ENCODE measurements around the gene VPS13D. TPM values are rescaled to one million over a fixed set of nuclear protein-coding genes. Genes with fewer than 3 reads are reported as not detected.

Gene VPS13D
- total and polyA plus RNA-seq, 4 donors = 10.2 to 68.3 (median 12.6) TPM

DNA sequence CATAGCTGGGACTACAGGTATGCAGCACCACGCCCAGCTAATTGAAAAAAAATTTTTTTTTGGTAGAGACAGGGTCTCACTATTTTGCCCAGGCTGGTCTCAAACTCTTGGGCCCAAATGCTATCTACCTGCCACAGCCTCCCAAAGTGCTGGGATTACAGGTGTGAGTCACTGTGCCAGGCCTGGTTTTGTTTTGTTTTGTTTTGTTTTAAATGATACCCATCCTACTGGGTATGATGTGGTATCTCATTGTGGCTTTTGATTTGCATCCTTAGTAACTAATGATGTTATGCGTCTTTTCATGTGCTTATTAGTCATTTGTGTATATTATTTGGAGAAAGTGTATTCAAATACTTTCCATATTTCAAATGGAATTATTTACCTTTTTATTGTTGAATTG is 142.3 kb downstream of the VPS13D start (continued):
- TF ChIP-seq TAF1 (conservative IDR thresholded peaks at IDR 0.05) (no peak), YY1 (IDR thresholded peaks at IDR 0.05) (no peak)

DNA sequence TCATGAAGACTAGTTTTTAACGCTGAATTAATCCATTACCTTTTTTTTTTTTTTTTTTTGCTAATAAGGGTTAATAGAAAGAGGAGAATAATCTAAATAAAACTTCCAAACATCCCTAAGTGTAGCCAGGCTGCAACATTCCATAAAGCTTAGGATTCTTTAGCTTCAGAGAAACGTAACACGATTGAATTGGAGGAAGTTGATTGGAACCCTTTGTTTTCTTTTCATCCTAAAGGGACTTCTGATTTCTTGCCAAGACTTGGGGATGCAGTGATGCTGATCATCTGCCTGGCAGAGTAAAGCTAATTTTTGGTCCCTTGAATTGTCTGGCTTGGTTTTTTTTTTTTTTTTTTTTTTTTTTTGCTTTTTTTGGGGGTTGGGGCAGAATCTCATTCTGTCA is 142.9 kb downstream of the VPS13D start:
- Histone ChIP-seq H3K4me1 (ENCODE audit: control insufficient read depth in 4 of 4, insufficient read depth in 4 of 4, low read length in 3 of 4) (peaks cover 0 to 8% (median 2%) of the 10 kb centered on the region in 4 donors), H3K4me3 (ENCODE audit: low read depth in 1 of 3, low read length in 3 of 3) (no peak overlapping the region), H3K9ac (ENCODE audit: low read depth in 1 of 2, low read length in 2 of 2) (no peak overlapping the region), H3K27me3 (ENCODE audit: control insufficient read depth in 4 of 4, insufficient read depth in 4 of 4, low read length in 3 of 4) (no peaks in the 10 kb centered on the region), H3K9me3 (ENCODE audit: control insufficient read depth in 4 of 4, low read length in 3 of 4) (no peaks in the 10 kb centered on the region), H3K36me3 (ENCODE audit: control insufficient read depth in 4 of 4, insufficient read depth in 3 of 4, low read depth in 1 of 4, low read length in 3 of 4) (peaks cover 4 to 14% (median 9%) of the 10 kb centered on the region in 4 donors), H3K27ac (ENCODE audit: low read depth in 1 of 2, low read length in 2 of 2) (no peak overlapping the region)
- no peak for TF ChIP-seq HNF4G (IDR thresholded peaks at IDR 0.05)
- TF ChIP-seq TAF1 (conservative IDR thresholded peaks at IDR 0.05) = no peak
- no peak for TF ChIP-seq GABPA (IDR thresholded peaks at IDR 0.05 in 1 of 2, conservative IDR thresholded peaks at IDR 0.05 in 1 of 2)
- TF ChIP-seq, protein P1, sequence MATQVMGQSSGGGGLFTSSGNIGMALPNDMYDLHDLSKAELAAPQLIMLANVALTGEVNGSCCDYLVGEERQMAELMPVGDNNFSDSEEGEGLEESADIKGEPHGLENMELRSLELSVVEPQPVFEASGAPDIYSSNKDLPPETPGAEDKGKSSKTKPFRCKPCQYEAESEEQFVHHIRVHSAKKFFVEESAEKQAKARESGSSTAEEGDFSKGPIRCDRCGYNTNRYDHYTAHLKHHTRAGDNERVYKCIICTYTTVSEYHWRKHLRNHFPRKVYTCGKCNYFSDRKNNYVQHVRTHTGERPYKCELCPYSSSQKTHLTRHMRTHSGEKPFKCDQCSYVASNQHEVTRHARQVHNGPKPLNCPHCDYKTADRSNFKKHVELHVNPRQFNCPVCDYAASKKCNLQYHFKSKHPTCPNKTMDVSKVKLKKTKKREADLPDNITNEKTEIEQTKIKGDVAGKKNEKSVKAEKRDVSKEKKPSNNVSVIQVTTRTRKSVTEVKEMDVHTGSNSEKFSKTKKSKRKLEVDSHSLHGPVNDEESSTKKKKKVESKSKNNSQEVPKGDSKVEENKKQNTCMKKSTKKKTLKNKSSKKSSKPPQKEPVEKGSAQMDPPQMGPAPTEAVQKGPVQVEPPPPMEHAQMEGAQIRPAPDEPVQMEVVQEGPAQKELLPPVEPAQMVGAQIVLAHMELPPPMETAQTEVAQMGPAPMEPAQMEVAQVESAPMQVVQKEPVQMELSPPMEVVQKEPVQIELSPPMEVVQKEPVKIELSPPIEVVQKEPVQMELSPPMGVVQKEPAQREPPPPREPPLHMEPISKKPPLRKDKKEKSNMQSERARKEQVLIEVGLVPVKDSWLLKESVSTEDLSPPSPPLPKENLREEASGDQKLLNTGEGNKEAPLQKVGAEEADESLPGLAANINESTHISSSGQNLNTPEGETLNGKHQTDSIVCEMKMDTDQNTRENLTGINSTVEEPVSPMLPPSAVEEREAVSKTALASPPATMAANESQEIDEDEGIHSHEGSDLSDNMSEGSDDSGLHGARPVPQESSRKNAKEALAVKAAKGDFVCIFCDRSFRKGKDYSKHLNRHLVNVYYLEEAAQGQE (IDR thresholded peaks at IDR 0.05) = no peak
- no peak for TF ChIP-seq EGR1 (IDR thresholded peaks at IDR 0.05; ENCODE audit: low read depth in 2 of 2)
- TF ChIP-seq RXRA (IDR thresholded peaks at IDR 0.05) = no peak
- no peak for TF ChIP-seq SP1 (IDR thresholded peaks at IDR 0.05)
- TF ChIP-seq, protein P2, sequence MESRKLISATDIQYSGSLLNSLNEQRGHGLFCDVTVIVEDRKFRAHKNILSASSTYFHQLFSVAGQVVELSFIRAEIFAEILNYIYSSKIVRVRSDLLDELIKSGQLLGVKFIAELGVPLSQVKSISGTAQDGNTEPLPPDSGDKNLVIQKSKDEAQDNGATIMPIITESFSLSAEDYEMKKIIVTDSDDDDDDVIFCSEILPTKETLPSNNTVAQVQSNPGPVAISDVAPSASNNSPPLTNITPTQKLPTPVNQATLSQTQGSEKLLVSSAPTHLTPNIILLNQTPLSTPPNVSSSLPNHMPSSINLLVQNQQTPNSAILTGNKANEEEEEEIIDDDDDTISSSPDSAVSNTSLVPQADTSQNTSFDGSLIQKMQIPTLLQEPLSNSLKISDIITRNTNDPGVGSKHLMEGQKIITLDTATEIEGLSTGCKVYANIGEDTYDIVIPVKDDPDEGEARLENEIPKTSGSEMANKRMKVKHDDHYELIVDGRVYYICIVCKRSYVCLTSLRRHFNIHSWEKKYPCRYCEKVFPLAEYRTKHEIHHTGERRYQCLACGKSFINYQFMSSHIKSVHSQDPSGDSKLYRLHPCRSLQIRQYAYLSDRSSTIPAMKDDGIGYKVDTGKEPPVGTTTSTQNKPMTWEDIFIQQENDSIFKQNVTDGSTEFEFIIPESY (IDR thresholded peaks at IDR 0.05) = no peak
- no peak for TF ChIP-seq JUND (IDR thresholded peaks at IDR 0.05)
- TF ChIP-seq RAD21 (IDR thresholded peaks at IDR 0.05) = no peak
- no peak for TF ChIP-seq FOXA2 (IDR thresholded peaks at IDR 0.05)
- no peak for TF ChIP-seq YY1 (IDR thresholded peaks at IDR 0.05)
- TF ChIP-seq, protein P3, sequence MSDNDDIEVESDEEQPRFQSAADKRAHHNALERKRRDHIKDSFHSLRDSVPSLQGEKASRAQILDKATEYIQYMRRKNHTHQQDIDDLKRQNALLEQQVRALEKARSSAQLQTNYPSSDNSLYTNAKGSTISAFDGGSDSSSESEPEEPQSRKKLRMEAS (IDR thresholded peaks at IDR 0.05) = no peak
- TF ChIP-seq, protein P4, sequence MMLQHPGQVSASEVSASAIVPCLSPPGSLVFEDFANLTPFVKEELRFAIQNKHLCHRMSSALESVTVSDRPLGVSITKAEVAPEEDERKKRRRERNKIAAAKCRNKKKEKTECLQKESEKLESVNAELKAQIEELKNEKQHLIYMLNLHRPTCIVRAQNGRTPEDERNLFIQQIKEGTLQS (IDR thresholded peaks at IDR 0.05) = no peak
- TF ChIP-seq NR2F2 (IDR thresholded peaks at IDR 0.05) = no peak
- TF ChIP-seq, protein P5, sequence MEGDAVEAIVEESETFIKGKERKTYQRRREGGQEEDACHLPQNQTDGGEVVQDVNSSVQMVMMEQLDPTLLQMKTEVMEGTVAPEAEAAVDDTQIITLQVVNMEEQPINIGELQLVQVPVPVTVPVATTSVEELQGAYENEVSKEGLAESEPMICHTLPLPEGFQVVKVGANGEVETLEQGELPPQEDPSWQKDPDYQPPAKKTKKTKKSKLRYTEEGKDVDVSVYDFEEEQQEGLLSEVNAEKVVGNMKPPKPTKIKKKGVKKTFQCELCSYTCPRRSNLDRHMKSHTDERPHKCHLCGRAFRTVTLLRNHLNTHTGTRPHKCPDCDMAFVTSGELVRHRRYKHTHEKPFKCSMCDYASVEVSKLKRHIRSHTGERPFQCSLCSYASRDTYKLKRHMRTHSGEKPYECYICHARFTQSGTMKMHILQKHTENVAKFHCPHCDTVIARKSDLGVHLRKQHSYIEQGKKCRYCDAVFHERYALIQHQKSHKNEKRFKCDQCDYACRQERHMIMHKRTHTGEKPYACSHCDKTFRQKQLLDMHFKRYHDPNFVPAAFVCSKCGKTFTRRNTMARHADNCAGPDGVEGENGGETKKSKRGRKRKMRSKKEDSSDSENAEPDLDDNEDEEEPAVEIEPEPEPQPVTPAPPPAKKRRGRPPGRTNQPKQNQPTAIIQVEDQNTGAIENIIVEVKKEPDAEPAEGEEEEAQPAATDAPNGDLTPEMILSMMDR (IDR thresholded peaks at IDR 0.05; ENCODE audit: low read depth, low read length, missing input control) = no peak
- TF ChIP-seq HNF4A (conservative IDR thresholded peaks at IDR 0.05) = no peak
- no peak for DNase-seq (ENCODE audit: low spot score)
- WGBS = 90% methylated on average over 3 of the region's 3 CpGs

All from liver (tissue), 9 donors.